Measurements from ENCODE around the gene TMCO4. TPM values are rescaled to one million over a fixed set of nuclear protein-coding genes. Genes with fewer than 3 reads are reported as not detected.

The TMCO4 gene
- total RNA-seq, 1 donor from 2014 or later = 4.1 TPM

- Mint-ChIP-seq H3K4me3 (ENCODE audit: unreplicated experiment) (no peak overlapping the region), H3K4me1 (ENCODE audit: unreplicated experiment) (no peaks in the 10 kb centered on the region), H3K9me3 (ENCODE audit: unreplicated experiment) (no peaks in the 10 kb centered on the region), H3K27ac (ENCODE audit: unreplicated experiment) (no peak overlapping the region), H3K27me3 (ENCODE audit: unreplicated experiment) (no peaks in the 10 kb centered on the region), H3K36me3 (ENCODE audit: low read depth, unreplicated experiment) (no peaks in the 10 kb centered on the region)
- no peak for DNase-seq (ENCODE audit: low spot score)
- TF ChIP-seq CTCF (IDR thresholded peaks at IDR 0.05; ENCODE audit: unreplicated experiment) = no peak
These were observed 119.1 kb downstream of the TMCO4 start for GRCh38 chr1:19680644-19681043.

- no peaks in the 10 kb centered on the region for H3K27me3 Mint-ChIP-seq (ENCODE audit: unreplicated experiment)
- no peak for DNase-seq (ENCODE audit: low spot score)
- no peak overlapping the region for H3K4me3 Mint-ChIP-seq (ENCODE audit: unreplicated experiment)
- TF ChIP-seq CTCF (IDR thresholded peaks at IDR 0.05; ENCODE audit: unreplicated experiment) = no peak
- no peaks in the 10 kb centered on the region for H3K4me1 Mint-ChIP-seq (ENCODE audit: unreplicated experiment)
- no peaks in the 10 kb centered on the region for H3K36me3 Mint-ChIP-seq (ENCODE audit: low read depth, unreplicated experiment)
- H3K9me3 Mint-ChIP-seq (ENCODE audit: unreplicated experiment) = no peaks in the 10 kb centered on the region
- H3K27ac Mint-ChIP-seq (ENCODE audit: unreplicated experiment) = no peak overlapping the region
These were observed 120.0 kb downstream of the TMCO4 start for GRCh38 chr1:19679691-19680090.

- H3K9me3 Mint-ChIP-seq (ENCODE audit: unreplicated experiment) = no peaks in the 10 kb centered on the region
- DNase-seq (ENCODE audit: low spot score) = no peak
- H3K27me3 Mint-ChIP-seq (ENCODE audit: unreplicated experiment) = no peaks in the 10 kb centered on the region
- H3K4me1 Mint-ChIP-seq (ENCODE audit: unreplicated experiment) = no peaks in the 10 kb centered on the region
- no peak overlapping the region for H3K4me3 Mint-ChIP-seq (ENCODE audit: unreplicated experiment)
- no peaks in the 10 kb centered on the region for H3K36me3 Mint-ChIP-seq (ENCODE audit: low read depth, unreplicated experiment)
- no peak overlapping the region for H3K27ac Mint-ChIP-seq (ENCODE audit: unreplicated experiment)
- no peak for TF ChIP-seq CTCF (IDR thresholded peaks at IDR 0.05; ENCODE audit: unreplicated experiment)
These were observed 120.7 kb downstream of the TMCO4 start for GRCh38 chr1:19678931-19679453.

- no peak for TF ChIP-seq CTCF (IDR thresholded peaks at IDR 0.05; ENCODE audit: unreplicated experiment)
- H3K4me3 Mint-ChIP-seq (ENCODE audit: unreplicated experiment) = no peak overlapping the region
- no peak overlapping the region for H3K27ac Mint-ChIP-seq (ENCODE audit: unreplicated experiment)
- no peaks in the 10 kb centered on the region for H3K36me3 Mint-ChIP-seq (ENCODE audit: low read depth, unreplicated experiment)
- DNase-seq (ENCODE audit: low spot score) = no peak
- H3K4me1 Mint-ChIP-seq (ENCODE audit: unreplicated experiment) = no peaks in the 10 kb centered on the region
- no peaks in the 10 kb centered on the region for H3K9me3 Mint-ChIP-seq (ENCODE audit: unreplicated experiment)
- no peaks in the 10 kb centered on the region for H3K27me3 Mint-ChIP-seq (ENCODE audit: unreplicated experiment)
These were observed 121.2 kb downstream of the TMCO4 start for GRCh38 chr1:19678493-19678892.

- no peak overlapping the region for H3K27ac Mint-ChIP-seq (ENCODE audit: unreplicated experiment)
- H3K27me3 Mint-ChIP-seq (ENCODE audit: unreplicated experiment) = no peaks in the 10 kb centered on the region
- no peaks in the 10 kb centered on the region for H3K9me3 Mint-ChIP-seq (ENCODE audit: unreplicated experiment)
- no peak for TF ChIP-seq CTCF (IDR thresholded peaks at IDR 0.05; ENCODE audit: unreplicated experiment)
- peak; percentile 64 for DNase-seq (ENCODE audit: low spot score)
- H3K4me3 Mint-ChIP-seq (ENCODE audit: unreplicated experiment) = no peak overlapping the region
- H3K36me3 Mint-ChIP-seq (ENCODE audit: low read depth, unreplicated experiment) = no peaks in the 10 kb centered on the region
- peaks cover 3% of the 10 kb centered on the region for H3K4me1 Mint-ChIP-seq (ENCODE audit: unreplicated experiment)
These were observed 123.2 kb downstream of the TMCO4 start for GRCh38 chr1:19676438-19676922.

All from endothelial cell (in vitro differentiated cells).